Right atrium auricular region (tissue), 2 donors: ENCODE measurements around the gene SLC9A5. TPM values are rescaled to one million over a fixed set of nuclear protein-coding genes. Genes with fewer than 3 reads are reported as not detected.

Experiments used
- DNase-seq: peaks from one replicate; pipeline ENCODE4 v3.0.0-alpha.2; 2019; ENCODE audit warnings: low spot score
- H3K27ac ChIP-seq, 2 donors: fragments of 200-600 bp; sonication (generic); 1 replicate in 1 of 2; 2 replicates in 1 of 2; pipeline ENCODE4 v1.5.1; 2016 to 2019
- H3K27me3 ChIP-seq, 2 donors: fragments of 200-600 bp; sonication (generic); one replicate each; pipeline versions ENCODE4 v1.5.1 to v1.6.0; 2017 to 2019
- H3K36me3 ChIP-seq: fragments of 200-600 bp; sonication (generic); one replicate; pipeline ENCODE4 v1.5.1; 2016
- H3K4me1 ChIP-seq, 2 donors: fragments of 200-600 bp; sonication (generic); one replicate each; pipeline versions ENCODE4 v1.5.1 to v1.6.0; 2017 to 2019
- H3K4me3 ChIP-seq, 2 donors: fragments of 200-600 bp; sonication (generic); 1 replicate in 1 of 2; 2 replicates in 1 of 2; pipeline ENCODE4 v1.5.1; 2017 to 2019; ENCODE audit warnings: mild to moderate bottlenecking in 1 of 2, moderate library complexity in 1 of 2
- H3K9me3 ChIP-seq, 2 donors: fragments of 200-600 bp; sonication (generic); one replicate each; pipeline ENCODE4 v1.5.1; 2019
- CTCF ChIP-seq, 2 donors: fragments of 200-600 bp; sonication (generic); IDR thresholded peaks; one replicate each; pipeline ENCODE4 v1.5.1; 2019; ENCODE audit warnings: antibody characterized with exemption in 2 of 2
- total RNA-seq, 2 donors: library from RNA; depleted of rRNA; stranded (reverse); fragments of >200 nt; gene quantifications; one replicate each; pipeline ENCODE4 v1.1.0, GENCODE V29; 2016

The SLC9A5 gene
- total RNA-seq, 2 donors from 2014 or later: 1.5 to 2.4 TPM

GRCh38 chr16:67207249-67208091 is 41.3 kb upstream of the SLC9A5 start:
- DNase-seq: no peak
- H3K4me1 ChIP-seq: no peaks in the 10 kb centered on the region
- H3K9me3 ChIP-seq: no peaks in the 10 kb centered on the region
- no peaks in the 10 kb centered on the region for H3K36me3 ChIP-seq
- TF ChIP-seq CTCF (IDR thresholded peaks at IDR 0.05): no peak
- H3K27me3 ChIP-seq: no peaks in the 10 kb centered on the region
- no peak overlapping the region for H3K4me3 ChIP-seq
- H3K27ac ChIP-seq: no peak overlapping the region

GRCh38 chr16:67208154-67208896 is 40.5 kb upstream of the SLC9A5 start:
- Histone ChIP-seq H3K27me3 (no peaks in the 10 kb centered on the region), H3K4me1 (no peaks in the 10 kb centered on the region), H3K36me3 (no peaks in the 10 kb centered on the region), H3K9me3 (no peaks in the 10 kb centered on the region), H3K4me3 (no peak overlapping the region), H3K27ac (no peak overlapping the region)
- DNase-seq: no peak
- no peak for TF ChIP-seq CTCF (IDR thresholded peaks at IDR 0.05)

- Histone ChIP-seq H3K27ac (no peak overlapping the region), H3K9me3 (no peaks in the 10 kb centered on the region), H3K27me3 (no peaks in the 10 kb centered on the region), H3K36me3 (no peaks in the 10 kb centered on the region), H3K4me1 (no peaks in the 10 kb centered on the region), H3K4me3 (no peak overlapping the region)
- no peak for TF ChIP-seq CTCF (IDR thresholded peaks at IDR 0.05)
- DNase-seq: no peak
Measured at GRCh38 chr16:67209565-67209964, 39.2 kb upstream of the SLC9A5 start.

GRCh38 chr16:67210069-67210937 is 38.5 kb upstream of the SLC9A5 start:
- no peak overlapping the region for H3K4me3 ChIP-seq
- H3K4me1 ChIP-seq: no peaks in the 10 kb centered on the region
- H3K27me3 ChIP-seq: no peaks in the 10 kb centered on the region
- H3K9me3 ChIP-seq: no peaks in the 10 kb centered on the region
- H3K27ac ChIP-seq: no peak overlapping the region
- DNase-seq: no peak
- no peaks in the 10 kb centered on the region for H3K36me3 ChIP-seq
- no peak for TF ChIP-seq CTCF (IDR thresholded peaks at IDR 0.05)

GRCh38 chr16:67211674-67212073 is 37.1 kb upstream of the SLC9A5 start:
- H3K4me3 ChIP-seq: no peak overlapping the region
- DNase-seq: no peak
- no peaks in the 10 kb centered on the region for H3K9me3 ChIP-seq
- no peak for TF ChIP-seq CTCF (IDR thresholded peaks at IDR 0.05)
- peaks cover 0 to 12% of the 10 kb centered on the region in 2 donors for H3K4me1 ChIP-seq
- no peaks in the 10 kb centered on the region for H3K36me3 ChIP-seq
- H3K27ac ChIP-seq: no peak overlapping the region
- H3K27me3 ChIP-seq: no peaks in the 10 kb centered on the region
